ENCODE measurements around the gene TUT7. TPM values are rescaled to one million over a fixed set of nuclear protein-coding genes. Genes with fewer than 3 reads are reported as not detected.

The TUT7 gene
- total RNA-seq, 1 donor from 2014 or later = 18.8 TPM

- Mint-ChIP-seq H3K4me3 (ENCODE audit: unreplicated experiment) (no peak overlapping the region), H3K27me3 (ENCODE audit: unreplicated experiment) (no peaks in the 10 kb centered on the region), H3K4me1 (ENCODE audit: unreplicated experiment) (no peaks in the 10 kb centered on the region), H3K27ac (ENCODE audit: unreplicated experiment) (no peak overlapping the region), H3K36me3 (ENCODE audit: low read depth, unreplicated experiment) (peaks cover 34% of the 10 kb centered on the region), H3K9me3 (ENCODE audit: unreplicated experiment) (no peaks in the 10 kb centered on the region)
- no peak for DNase-seq (ENCODE audit: low spot score)
- TF ChIP-seq CTCF (IDR thresholded peaks at IDR 0.05; ENCODE audit: unreplicated experiment) = no peak
Observed at GRCh38 chr9:86330186-86330585, 24.0 kb downstream of the TUT7 start.

- Mint-ChIP-seq H3K27me3 (ENCODE audit: unreplicated experiment) (no peaks in the 10 kb centered on the region), H3K36me3 (ENCODE audit: low read depth, unreplicated experiment) (peaks cover 32% of the 10 kb centered on the region), H3K27ac (ENCODE audit: unreplicated experiment) (no peak overlapping the region), H3K4me1 (ENCODE audit: unreplicated experiment) (no peaks in the 10 kb centered on the region), H3K4me3 (ENCODE audit: unreplicated experiment) (no peak overlapping the region), H3K9me3 (ENCODE audit: unreplicated experiment) (no peaks in the 10 kb centered on the region)
- no peak for DNase-seq (ENCODE audit: low spot score)
- no peak for TF ChIP-seq CTCF (IDR thresholded peaks at IDR 0.05; ENCODE audit: unreplicated experiment)
Observed at GRCh38 chr9:86329649-86330048, 24.6 kb downstream of the TUT7 start.

- no peaks in the 10 kb centered on the region for H3K9me3 Mint-ChIP-seq (ENCODE audit: unreplicated experiment)
- H3K36me3 Mint-ChIP-seq (ENCODE audit: low read depth, unreplicated experiment) = peaks cover 25% of the 10 kb centered on the region
- TF ChIP-seq CTCF (IDR thresholded peaks at IDR 0.05; ENCODE audit: unreplicated experiment) = no peak
- DNase-seq (ENCODE audit: low spot score) = no peak
- no peak overlapping the region for H3K4me3 Mint-ChIP-seq (ENCODE audit: unreplicated experiment)
- no peak overlapping the region for H3K27ac Mint-ChIP-seq (ENCODE audit: unreplicated experiment)
- no peaks in the 10 kb centered on the region for H3K27me3 Mint-ChIP-seq (ENCODE audit: unreplicated experiment)
- no peaks in the 10 kb centered on the region for H3K4me1 Mint-ChIP-seq (ENCODE audit: unreplicated experiment)
Observed at GRCh38 chr9:86328156-86328555, 26.1 kb downstream of the TUT7 start.

GRCh38 chr9:86326536-86326935, 27.7 kb downstream of the TUT7 start:
- peaks cover 33% of the 10 kb centered on the region for H3K36me3 Mint-ChIP-seq (ENCODE audit: low read depth, unreplicated experiment)
- H3K4me3 Mint-ChIP-seq (ENCODE audit: unreplicated experiment) = no peak overlapping the region
- no peak for DNase-seq (ENCODE audit: low spot score)
- H3K9me3 Mint-ChIP-seq (ENCODE audit: unreplicated experiment) = no peaks in the 10 kb centered on the region
- no peaks in the 10 kb centered on the region for H3K4me1 Mint-ChIP-seq (ENCODE audit: unreplicated experiment)
- TF ChIP-seq CTCF (IDR thresholded peaks at IDR 0.05; ENCODE audit: unreplicated experiment) = no peak
- no peak overlapping the region for H3K27ac Mint-ChIP-seq (ENCODE audit: unreplicated experiment)
- H3K27me3 Mint-ChIP-seq (ENCODE audit: unreplicated experiment) = no peaks in the 10 kb centered on the region

- Mint-ChIP-seq H3K27me3 (ENCODE audit: unreplicated experiment) (no peaks in the 10 kb centered on the region), H3K36me3 (ENCODE audit: low read depth, unreplicated experiment) (peaks cover 40% of the 10 kb centered on the region), H3K4me1 (ENCODE audit: unreplicated experiment) (no peaks in the 10 kb centered on the region), H3K27ac (ENCODE audit: unreplicated experiment) (no peak overlapping the region), H3K9me3 (ENCODE audit: unreplicated experiment) (no peaks in the 10 kb centered on the region), H3K4me3 (ENCODE audit: unreplicated experiment) (no peak overlapping the region)
- no peak for DNase-seq (ENCODE audit: low spot score)
- no peak for TF ChIP-seq CTCF (IDR thresholded peaks at IDR 0.05; ENCODE audit: unreplicated experiment)
Observed at GRCh38 chr9:86324901-86325300, 29.3 kb downstream of the TUT7 start.

Data from endothelial cell (in vitro differentiated cells).